DOHH2 (cell line): Measurements from ENCODE around the gene MAGI1.

ENCODE experiments used
- CTCF ChIP-seq: fragments of 200-600 bp; sonication (generic); IDR thresholded peaks from one replicate; pipeline ENCODE4 v1.5.1; 2014; ENCODE audit warnings: antibody characterized with exemption, mild to moderate bottlenecking, low read depth, low read length; ENCODE audit not compliant: poor library complexity, severe bottlenecking
- EZH2phosphoT487 ChIP-seq: fragments of 200-600 bp; sonication (generic); IDR thresholded peaks from 2 replicates; pipeline ENCODE4 v1.6.1; 2017; ENCODE audit warnings: borderline replicate concordance, mild to moderate bottlenecking, antibody characterized with exemption, low read length, moderate library complexity, mixed read lengths

GRCh38 chr3:65328148-65328547 is 710.6 kb downstream of the MAGI1 start:
- TF ChIP-seq CTCF (no peak), EZH2phosphoT487 (no peak)
